ENCODE data around the gene HPSE2.

Gene HPSE2

DNA sequence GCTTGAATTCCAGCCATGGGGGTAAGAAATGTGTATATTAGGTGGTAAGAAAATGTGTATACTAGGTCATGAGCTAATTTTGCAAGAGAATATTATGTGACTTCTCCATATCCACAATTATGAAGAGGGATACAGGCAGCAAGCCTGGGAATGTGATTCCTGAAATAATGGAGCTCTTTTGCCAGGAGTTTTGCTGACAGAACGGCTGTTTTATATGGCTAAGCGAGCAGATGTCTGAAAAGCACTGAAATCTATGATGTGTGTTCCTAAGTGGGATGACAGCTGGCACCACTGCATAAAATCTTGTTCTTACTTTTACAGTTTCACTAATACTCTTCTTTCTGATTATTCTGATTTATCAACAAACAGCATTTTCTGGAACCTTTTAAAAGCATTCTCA is 402.9 kb downstream of the HPSE2 start:
- DNase-seq (ENCODE audit: low spot score): no peak

DNA sequence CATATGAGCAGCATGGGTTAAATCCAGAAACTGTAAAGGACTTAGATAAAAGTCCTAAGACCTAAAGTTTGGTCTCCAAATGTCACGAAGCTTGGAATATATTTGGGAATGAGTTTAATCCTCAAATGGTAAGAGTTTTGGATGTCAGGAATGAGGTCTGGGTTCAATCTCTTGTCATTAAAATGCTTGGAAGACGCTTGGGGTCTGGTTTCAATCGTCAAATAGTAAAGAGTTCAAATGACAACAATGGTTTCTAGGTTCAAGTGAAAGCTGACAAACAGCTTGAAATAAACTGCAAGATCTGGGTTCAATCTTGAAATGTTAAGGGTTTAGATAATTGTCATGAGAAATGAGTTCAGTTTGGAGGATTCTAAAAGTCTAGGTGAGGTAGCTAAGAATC is 403.5 kb downstream of the HPSE2 start:
- DNase-seq (ENCODE audit: low spot score): no peak

DNA sequence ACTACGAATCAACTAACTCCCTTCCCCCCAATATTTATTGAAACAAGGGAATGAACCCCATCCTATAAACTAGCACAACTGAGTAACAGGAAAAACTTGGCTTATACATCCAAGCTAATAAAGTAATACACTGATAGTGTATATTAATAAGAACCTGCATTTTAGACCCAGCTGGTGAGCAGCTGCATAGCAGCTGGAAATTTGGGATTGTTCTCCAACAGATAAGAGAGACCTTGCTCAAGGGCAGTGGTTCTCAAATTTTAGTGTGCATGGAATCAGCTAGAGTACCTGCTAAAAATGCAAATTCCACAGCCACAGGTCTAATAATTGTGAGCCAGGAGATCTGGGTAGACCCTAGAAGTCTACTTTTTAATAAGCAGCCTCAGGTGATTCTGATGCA is 404.3 kb downstream of the HPSE2 start:
- DNase-seq (ENCODE audit: low spot score): no peak

DNA sequence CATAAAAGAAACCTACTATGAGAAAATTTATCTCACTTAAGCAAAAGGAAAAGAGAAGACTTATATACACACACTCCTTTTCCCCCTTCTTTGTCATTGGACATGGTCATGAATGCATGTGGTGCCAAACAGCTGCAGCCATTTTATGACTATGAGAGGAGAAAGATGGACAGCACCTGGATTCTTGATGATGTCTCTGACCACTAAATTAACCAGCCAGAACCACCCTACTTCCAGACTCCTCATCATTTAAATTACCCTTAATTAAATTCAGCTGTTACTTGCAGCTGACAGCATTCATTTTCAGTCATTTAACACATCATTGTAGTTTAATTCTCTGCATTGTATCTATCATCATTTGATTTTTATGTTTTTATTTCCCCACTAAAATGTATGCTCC is 409.9 kb downstream of the HPSE2 start:
- no peak for DNase-seq (ENCODE audit: low spot score)

DNA sequence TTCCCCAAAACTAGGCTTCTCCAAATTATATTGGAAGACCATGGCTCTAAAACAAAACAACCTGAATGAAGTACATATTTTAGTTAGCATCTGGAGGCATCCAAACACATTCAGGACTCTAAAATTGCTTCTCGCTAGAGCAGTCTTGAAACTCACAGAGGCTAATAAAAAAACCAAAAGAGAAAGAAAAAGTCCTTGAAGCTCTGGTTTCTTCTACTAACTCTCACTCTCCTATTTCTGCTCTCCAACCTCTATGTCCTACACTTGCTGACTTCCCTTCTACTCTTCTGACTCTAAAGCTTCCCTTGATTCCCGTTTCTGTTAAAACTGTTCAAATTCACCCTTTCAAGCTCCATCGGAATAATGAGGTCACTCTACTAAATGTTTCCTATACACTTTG is 418.3 kb downstream of the HPSE2 start:
- no peak for DNase-seq (ENCODE audit: low spot score)

DNA sequence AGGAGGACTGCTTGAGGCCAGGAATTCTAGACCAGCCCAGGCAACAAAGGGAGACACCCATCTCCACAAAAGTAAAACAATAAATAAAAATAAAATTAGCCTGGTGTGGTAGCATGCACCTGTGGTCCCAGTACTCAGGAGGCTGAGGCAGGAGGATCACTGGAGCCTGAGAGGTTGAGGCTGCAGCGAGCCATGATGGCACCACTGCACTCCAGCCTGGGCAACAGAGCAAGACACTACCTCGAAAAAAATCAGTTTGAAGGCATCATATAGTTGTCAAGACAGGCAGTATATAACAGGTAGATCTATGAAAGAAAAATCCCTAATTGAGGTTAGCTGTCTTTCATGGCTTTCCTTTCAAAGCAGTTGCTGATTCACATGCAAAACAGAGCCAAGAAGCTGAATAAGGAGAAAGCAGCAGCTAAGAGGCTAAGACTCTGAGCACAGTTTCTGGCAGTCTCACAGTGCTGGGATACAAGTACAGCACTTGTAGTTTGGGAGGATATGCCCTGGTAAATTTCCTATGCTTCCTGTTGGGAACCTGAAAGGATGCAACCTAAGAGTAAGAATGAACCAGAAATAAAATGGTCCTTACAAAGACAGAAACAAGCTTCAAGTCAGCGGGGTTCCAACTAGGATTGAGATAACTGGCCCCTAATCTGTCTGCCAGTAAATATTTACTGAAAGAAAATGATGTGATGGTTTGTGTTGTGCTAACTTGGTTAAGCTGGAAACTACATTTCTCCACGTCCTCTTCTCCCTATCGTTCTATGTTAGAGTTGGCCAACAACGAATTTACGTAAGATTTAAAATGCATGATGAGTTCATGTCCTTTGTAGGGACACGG is 420.4 kb downstream of the HPSE2 start:
- no peak for DNase-seq (ENCODE audit: low spot score)

DNA sequence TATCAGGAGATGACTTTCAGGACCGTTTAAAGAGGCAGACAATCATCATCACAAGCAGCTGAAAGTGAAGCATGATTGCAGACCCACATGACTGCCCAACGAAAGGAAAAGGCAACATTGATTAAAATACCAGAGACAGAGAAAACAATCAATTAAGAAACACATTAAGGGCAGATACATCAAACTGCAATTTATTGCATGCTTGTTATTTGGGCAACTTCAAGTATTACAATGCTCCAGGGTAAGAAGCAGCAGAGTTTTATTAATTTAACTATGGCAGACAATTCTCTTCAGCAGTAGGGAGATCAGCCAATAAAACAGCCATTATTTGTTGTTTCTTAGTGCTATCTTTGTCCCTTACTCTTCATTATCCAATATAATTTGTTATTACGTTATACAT is 421.2 kb downstream of the HPSE2 start:
- DNase-seq (ENCODE audit: low spot score): no peak

DNA sequence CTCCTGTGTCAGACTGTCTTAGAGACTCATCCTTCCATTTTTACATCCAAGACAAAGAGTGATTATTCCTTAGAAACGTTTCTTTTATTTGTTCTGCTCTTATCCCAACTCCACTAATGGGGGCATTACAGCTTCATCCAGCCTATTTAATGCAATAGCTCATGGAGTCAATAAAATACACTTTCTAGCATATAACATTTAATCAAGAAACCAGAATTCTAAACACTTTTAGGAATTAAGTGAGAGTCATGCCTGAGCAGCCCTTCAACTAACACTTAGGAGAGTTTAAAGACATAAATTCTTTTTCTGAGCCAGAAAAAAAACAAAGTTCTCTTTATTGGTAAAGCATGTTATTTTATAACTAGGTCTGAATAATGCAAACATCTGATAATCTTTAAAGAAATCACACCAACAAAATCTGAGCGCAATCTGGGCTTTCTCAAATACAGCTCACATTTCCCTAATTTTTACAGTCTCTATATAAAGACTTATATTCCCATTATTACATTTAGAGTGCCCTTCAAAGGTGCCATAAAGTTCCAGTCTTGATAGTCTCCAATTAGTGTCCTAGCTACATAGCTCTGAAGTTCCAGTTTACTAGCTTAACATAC is 427.3 kb downstream of the HPSE2 start:
- no peak for DNase-seq (ENCODE audit: low spot score)

DNA sequence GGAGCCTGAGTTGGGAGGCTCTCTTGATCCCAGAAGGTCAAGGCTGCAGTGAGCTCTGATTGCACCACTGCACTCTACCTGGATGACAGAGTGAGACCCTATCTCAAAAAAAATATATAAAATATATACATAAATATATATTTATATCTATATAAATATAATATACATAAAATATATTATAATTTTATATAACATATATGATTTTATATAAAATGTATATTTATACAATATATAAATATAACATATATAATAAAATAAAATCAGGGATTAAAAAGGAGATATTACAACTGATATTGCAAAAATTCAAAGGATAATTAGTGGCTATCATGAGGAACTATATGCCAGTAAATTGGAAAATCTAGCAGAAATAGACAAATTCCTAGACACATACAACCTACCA is 435.4 kb downstream of the HPSE2 start:
- DNase-seq (ENCODE audit: low spot score): no peak

DNA sequence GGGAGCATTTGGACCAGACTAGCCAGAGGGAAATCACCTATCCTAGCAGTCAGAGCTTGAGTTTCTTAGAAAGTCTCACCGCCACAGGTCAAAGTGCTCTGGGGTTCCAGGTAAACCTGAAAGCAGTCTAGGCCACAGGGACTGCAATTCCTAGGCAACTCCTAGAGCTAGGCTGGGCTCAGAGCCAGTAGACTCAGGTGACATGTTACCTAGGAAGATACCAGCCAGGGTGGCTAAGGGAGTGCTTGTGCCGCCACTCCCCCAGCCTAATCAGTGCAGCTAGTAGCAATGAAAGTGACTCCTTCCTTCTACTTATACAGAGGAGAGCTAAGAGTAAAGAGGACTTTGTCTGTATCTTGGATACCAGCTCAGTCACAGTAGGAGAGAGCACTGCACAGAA is 440.2 kb downstream of the HPSE2 start:
- no peak for DNase-seq (ENCODE audit: low spot score)

DNA sequence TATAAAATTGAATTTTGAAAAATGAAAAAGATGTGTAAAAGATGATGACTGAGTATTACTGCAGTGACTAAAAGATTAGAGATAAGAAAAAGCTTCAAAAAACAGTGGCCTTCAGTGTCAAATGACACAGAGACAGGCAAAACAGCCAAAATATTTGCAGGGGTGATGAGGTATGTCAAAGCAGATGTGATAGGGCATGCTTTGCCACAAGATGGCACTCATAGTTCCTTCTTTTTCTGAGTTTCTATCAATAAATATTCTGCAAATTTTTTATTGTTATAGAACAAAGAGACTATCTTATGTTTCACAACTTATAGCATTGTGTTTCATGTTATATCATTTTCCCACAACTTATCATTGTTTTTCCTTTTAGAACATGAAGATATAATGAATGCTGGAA is 444.8 kb downstream of the HPSE2 start:
- DNase-seq (ENCODE audit: low spot score): peak; percentile 8

DNA sequence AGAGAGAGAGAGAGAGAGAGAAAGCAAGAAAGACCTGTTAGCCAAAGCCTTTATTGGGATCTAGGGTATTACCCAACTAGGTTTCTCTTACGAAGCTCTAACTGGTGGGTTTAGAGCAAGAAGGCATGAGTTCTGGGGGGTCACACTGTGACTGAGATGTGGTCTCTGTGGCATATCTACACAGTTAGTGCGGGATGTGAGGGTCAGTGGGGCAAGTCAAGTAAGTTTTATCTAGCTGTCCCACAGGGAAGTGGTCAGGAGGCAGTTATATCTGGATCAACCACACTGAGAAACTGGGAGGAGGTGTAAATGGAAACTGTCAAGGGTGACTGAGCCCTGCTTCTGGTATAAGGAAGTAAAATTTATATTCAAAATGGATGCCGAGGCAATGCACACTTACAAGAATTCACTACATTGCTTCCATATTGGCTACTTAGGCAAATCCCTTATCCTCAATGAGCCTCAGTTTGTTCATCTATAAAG is 457.3 kb downstream of the HPSE2 start:
- DNase-seq (ENCODE audit: low spot score): no peak

DNA sequence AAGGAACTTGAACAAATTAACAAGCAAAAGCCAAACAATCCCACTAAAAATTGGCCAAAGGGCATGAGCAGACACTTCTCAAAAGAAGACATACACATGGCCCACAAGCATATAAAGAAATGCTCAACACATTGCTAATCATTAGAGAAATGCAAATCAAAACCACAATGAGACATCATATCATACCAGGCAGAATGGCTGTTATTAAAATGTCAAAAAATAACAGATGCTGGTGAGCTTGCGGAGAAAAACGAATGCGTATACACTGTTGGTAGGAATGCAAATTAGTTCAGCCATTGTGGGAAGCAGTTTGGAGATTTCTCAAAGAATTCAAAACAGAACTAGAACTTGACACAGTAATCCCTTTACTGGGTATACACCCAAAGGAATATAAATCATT is 477.2 kb downstream of the HPSE2 start:
- no peak for DNase-seq (ENCODE audit: low spot score)

DNA sequence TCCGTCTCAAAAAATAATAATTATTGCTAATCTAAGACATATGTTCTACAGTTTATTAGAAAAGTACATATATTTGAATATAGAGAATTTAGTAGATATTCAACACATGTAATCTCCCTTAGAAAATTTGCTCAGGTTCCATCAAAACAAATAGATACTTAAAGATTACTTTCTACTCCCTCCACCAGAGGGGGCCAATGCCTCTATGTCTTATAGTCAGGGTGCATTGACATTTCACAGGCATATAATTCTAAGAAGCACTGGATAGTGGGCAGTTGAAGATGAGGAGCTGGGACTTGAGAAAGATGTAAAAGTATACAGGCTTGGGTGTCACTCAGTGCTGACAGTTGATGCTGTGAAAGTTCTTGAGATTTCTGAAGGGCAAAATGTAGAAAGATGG is 487.4 kb downstream of the HPSE2 start:
- peak; percentile 21 for DNase-seq (ENCODE audit: low spot score)

DNA sequence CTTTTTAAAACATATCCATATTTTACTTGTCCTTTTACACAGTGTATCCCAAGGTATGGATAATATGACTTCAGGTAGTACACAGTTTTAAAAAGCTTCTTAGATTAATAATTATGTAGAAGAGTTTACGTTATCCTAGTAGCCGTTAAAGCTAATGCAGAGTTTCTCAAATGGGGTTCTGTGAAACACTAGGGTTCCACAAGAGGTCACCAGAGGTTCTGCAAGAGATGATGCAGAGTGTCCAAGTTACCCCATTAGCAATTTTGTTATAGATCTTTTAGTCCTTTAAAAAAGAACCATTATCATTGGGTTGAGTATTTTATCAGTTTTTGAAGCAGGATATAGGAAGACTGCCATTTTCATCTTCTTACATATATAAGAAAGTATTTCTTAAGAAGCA is 490.0 kb downstream of the HPSE2 start:
- DNase-seq (ENCODE audit: low spot score): no peak

DNA sequence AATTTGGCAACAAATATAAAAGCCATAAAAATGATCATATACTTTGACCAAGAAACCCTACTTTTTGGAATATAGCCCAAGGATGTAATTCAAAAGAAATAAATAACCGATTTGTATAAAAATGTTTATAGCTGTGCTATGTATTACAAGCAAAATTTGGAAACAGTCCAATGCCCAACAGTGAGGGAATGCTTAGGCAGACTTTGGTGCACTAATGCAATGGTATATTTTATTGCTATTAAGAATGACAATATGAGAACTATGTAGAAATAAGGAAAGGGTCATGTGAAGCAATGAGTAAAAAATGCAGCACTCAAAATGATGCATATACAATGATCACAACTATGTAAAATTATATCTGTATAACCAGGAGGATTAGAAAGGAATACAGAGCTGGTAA is 515.1 kb downstream of the HPSE2 start:
- DNase-seq (ENCODE audit: low spot score): no peak

DNA sequence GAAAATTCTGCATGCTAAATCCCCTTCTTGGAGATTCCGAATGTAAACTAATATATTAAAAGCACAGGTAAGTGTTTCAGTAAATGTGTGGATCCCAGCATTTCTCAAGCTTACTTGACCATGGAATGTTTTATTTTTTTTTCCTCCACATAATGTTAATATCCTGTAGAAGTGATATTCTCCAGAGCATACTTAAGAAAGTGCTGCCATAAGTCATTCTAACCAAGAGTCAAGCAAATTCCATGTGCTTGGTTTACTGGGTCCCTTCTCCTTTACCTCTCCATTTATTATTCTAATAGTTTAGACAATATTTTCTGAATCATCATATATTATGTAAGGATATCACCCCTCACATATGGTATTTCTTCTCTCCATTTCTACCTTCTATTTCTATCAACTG is 522.1 kb downstream of the HPSE2 start:
- no peak for DNase-seq (ENCODE audit: low spot score)

DNA sequence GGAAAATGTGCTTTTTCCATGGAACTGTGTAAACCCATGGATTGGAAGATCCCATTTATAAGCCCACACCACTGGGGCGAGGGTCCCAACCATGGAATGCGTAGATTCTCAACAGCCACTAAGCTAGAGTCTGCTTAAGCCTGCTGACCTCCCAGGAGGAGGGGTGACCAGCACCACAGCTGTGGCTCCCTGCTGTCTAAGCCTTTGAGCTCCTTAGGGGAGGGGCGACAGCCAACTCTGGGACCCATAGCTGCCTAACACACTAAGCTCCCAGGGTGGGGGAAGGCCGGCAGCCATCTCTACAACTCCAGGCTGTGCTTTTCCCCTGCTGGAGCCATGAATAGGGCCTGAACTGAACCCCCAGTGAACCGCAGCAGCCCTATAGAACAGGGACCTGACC is 539.1 kb downstream of the HPSE2 start:
- no peak for DNase-seq (ENCODE audit: low spot score)

DNA sequence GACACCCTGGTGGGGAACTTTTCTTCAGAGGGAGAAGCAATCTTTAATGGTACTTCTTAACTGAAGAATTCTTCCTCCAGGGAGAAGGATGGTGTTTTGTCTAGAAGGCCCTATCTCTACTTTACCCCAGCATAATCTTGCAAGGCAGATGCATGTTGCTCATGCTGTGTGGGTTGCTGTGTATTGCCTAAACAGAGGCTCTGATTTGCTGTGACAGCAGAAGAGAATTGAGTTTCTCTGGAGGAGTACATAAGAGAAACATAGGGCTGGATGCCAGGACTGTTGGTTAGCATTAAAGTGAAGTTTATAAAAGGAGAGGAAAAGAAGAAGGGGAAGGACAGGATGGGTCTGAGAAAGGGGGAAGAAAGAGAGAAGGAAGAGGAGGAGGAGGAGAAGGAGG is 540.8 kb downstream of the HPSE2 start:
- no peak for DNase-seq (ENCODE audit: low spot score)

DNA sequence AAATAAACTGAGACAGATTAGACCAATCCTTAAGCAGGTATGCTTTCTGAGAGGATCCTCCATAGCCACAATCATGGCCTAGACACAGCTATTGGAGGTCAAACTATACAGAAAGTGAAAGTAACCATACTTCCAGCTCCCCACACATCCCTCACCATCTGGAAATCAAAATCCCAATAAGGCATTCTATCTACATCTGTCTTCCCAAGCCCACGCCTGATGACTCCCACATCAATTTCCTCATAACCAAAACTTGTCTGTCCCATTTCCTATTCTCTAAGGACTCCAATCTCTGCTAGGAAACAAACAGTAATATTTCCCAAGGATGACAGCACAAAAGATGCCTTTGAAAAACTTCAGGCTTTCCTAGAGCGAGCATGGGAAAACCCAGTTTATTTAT is 541.6 kb downstream of the HPSE2 start:
- DNase-seq (ENCODE audit: low spot score): no peak

DNA sequence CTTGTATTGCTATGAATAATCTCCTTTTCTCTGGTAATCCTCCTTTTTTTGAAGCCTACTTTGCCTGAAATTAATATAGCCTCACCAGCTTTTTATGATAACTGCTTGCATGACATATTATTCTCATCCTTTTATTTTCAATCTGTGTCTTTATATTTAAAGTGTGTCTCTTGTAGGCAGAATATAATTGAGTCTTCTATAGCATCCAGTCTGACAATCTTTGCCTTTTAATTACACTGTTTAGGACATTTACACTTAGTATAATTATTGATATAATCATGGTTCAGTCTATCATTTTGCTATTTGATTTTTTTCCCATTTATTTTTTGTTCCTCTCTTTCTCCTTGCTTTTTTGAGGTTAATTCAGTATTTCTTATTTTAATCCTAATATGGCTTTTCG is 548.0 kb downstream of the HPSE2 start:
- no peak for DNase-seq (ENCODE audit: low spot score)

DNA sequence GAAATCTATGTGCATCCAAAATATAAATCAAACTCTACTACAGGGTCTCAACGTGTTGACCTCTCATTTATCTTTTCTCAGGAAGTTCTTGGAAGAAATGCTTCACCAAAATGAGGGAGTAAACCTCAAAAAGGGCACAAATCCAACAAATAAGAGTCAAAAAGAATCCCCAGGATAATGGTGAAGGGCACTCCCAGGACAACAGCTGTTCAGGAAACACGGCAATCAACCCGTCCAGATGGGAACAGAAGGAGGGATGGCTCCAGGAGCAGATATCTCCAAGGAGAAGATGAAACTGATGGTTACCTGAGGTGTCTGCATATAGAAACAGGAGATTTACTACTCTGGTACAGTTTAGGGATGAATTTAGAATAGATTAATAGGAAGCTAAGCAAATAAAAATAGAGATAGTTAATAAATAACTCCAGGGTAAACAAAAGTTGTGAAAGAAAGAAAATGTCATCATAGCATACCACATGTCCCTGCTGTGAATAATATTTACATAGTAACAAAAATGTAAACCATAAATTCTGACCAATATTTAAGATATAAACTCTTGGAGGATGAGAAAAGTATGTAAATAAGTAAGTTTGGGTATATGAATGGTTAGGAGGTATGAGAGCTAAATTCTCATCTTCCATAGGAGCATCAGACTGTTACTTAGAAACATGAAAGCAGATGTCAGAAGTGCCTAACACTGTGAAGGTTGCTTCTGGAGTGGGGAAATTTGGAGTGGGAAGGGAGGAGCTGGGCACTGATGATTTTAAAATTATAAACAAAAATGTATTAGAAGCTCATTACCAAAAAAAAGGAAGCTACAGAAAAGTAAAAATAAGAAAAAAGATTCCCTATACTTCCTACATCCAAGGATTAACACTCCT is 551.4 kb downstream of the HPSE2 start:
- no peak for DNase-seq (ENCODE audit: low spot score)

DNA sequence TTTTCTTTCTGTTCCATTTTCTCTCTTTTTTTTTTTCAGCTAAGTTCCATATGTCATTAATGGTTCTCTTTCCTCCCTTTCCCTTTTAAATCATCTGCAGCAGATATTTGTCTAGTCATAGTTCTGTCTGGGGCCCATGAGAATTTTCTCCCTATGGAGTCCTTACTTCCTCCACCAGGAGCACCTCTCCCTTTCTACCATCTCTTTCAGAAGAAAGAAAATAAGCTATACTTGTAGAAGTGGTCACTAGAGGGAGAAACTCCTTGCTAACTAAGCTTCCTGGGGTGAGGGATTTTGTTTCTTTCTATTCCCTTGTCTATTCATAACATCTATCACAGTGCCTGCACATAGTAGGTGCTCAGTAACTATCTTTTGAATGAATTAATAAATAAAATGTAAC is 558.8 kb downstream of the HPSE2 start:
- no peak for DNase-seq (ENCODE audit: low spot score)
